GM23338 (cell line): ENCODE measurements around the gene GRIK4.

Experiments
- EZH2 ChIP-seq: fragments of 200-600 bp; sonication (generic); IDR thresholded peaks from one replicate; pipeline ENCODE4 v1.8.0; 2017; ENCODE audit warnings: antibody characterized with exemption, mild to moderate bottlenecking, low read depth; ENCODE audit not compliant: unreplicated experiment
- POLR2AphosphoS5 ChIP-seq: IDR thresholded peaks from 2 replicates; pipeline ENCODE4 v1.6.1; 2016; ENCODE audit warnings: antibody characterized with exemption, low read depth
- TF ChIP-seq, protein P1 (sequence below), 2 experiments: fragments of 200-600 bp in 1 of 2; sonication (generic) in 1 of 2; conservative IDR thresholded peaks; 2 replicates each; pipeline versions ENCODE4 v1.5.1 to v1.6.1; 2016 to 2017; ENCODE audit warnings: antibody characterized with exemption in 2 of 2, low read depth in 2 of 2, mild to moderate bottlenecking in 2 of 2, moderate library complexity in 1 of 2

DNA sequence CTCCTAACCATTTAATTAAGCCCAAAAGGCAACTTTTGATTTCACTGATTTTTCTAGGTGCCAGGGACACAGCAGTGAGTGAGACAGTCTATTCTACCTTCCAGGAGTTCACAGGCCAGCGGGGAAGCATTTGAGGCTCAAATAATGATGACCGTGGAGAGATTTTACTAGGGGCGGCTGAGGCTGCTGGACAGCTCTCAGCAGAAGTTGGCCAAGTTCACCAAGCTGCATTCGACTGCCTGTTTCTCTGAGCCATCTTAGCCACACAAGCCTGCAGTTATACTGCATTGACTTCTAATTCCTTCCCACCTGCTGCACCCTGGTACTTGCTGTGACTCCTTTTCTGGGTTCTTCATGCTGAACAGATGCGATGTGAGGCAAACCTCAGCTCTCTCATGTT lies 343.4 kb downstream of the GRIK4 start:
- TF ChIP-seq, protein P1, sequence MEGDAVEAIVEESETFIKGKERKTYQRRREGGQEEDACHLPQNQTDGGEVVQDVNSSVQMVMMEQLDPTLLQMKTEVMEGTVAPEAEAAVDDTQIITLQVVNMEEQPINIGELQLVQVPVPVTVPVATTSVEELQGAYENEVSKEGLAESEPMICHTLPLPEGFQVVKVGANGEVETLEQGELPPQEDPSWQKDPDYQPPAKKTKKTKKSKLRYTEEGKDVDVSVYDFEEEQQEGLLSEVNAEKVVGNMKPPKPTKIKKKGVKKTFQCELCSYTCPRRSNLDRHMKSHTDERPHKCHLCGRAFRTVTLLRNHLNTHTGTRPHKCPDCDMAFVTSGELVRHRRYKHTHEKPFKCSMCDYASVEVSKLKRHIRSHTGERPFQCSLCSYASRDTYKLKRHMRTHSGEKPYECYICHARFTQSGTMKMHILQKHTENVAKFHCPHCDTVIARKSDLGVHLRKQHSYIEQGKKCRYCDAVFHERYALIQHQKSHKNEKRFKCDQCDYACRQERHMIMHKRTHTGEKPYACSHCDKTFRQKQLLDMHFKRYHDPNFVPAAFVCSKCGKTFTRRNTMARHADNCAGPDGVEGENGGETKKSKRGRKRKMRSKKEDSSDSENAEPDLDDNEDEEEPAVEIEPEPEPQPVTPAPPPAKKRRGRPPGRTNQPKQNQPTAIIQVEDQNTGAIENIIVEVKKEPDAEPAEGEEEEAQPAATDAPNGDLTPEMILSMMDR (conservative IDR thresholded peaks at IDR 0.05; ENCODE audit: low read depth in 2 of 2), result no peak
- TF ChIP-seq POLR2AphosphoS5 (no peak), EZH2 (no peak)
